C4-2B (cell line): ENCODE data around the gene STX8.

ENCODE experiments used
- CTCF ChIP-seq: fragments of 450-650 bp; conservative IDR thresholded peaks from 2 replicates; pipeline ENCODE4 v1.5.1; 2017; ENCODE audit warnings: mild to moderate bottlenecking
- ZFX ChIP-seq: fragments of 450-650 bp; IDR thresholded peaks from 2 replicates; pipeline ENCODE4 v1.6.1; 2017

- TF ChIP-seq CTCF (peak; percentile 56), ZFX (no peak)
Observed at GRCh38 chr17:9529033-9529700, 46.5 kb downstream of the STX8 start.
